Tongue (tissue), 2 donors: ENCODE results near the gene RNF212. TPM values are rescaled to one million over a fixed set of nuclear protein-coding genes. Genes with fewer than 3 reads are reported as not detected.
A peak's percentile ranks its signal among the peaks of the same experiment; 100 is the strongest.

ENCODE experiments used
- DNase-seq: peaks from one replicate; pipeline ENCODE4 v3.0.0-alpha.2; 2015
- total RNA-seq: library from RNA; depleted of rRNA; stranded (reverse); fragments of >200 nt; gene quantifications from one replicate; pipeline ENCODE4 v1.2.3, GENCODE V29; 2014

The RNF212 gene
- total RNA-seq, 1 donor from 2014 or later: 4.0 TPM

- no peak for DNase-seq
These were observed 64.4 kb downstream of the RNF212 start for GRCh38 chr4:1048773-1049590.

GRCh38 chr4:1047976-1048772 lies 65.2 kb downstream of the RNF212 start:
- no peak for DNase-seq

GRCh38 chr4:1047106-1047975 lies 66.0 kb downstream of the RNF212 start:
- DNase-seq: no peak

- peak; percentile 81 for DNase-seq
These were observed 66.8 kb downstream of the RNF212 start for GRCh38 chr4:1046581-1047011.

- DNase-seq: peak; percentile 9
These were observed 67.7 kb downstream of the RNF212 start for GRCh38 chr4:1045595-1046201.

GRCh38 chr4:1045193-1045594 lies 68.2 kb downstream of the RNF212 start:
- no peak for DNase-seq

- DNase-seq: peak; percentile 13
These were observed 68.7 kb downstream of the RNF212 start for GRCh38 chr4:1044469-1045192.

GRCh38 chr4:1043651-1044468 lies 69.5 kb downstream of the RNF212 start:
- peak; percentile 75 for DNase-seq

GRCh38 chr4:1043162-1043561 lies 70.2 kb downstream of the RNF212 start:
- no peak for DNase-seq

- no peak for DNase-seq
These were observed 70.9 kb downstream of the RNF212 start for GRCh38 chr4:1042352-1043055.

GRCh38 chr4:1041936-1042330 lies 71.4 kb downstream of the RNF212 start:
- no peak for DNase-seq

GRCh38 chr4:1041147-1041935 lies 72.0 kb downstream of the RNF212 start:
- peak; percentile 80 for DNase-seq

- no peak for DNase-seq
These were observed 72.8 kb downstream of the RNF212 start for GRCh38 chr4:1040344-1041146.

- peak; percentile 86 for DNase-seq
These were observed 73.6 kb downstream of the RNF212 start for GRCh38 chr4:1039493-1040343.

GRCh38 chr4:1038948-1039492 lies 74.3 kb downstream of the RNF212 start:
- DNase-seq: peak; percentile 69

- no peak for DNase-seq
These were observed 76.2 kb downstream of the RNF212 start for GRCh38 chr4:1036976-1037810.
